HepG2 (cell line): ENCODE data around the gene TRIM15. TPM values are rescaled to one million over a fixed set of nuclear protein-coding genes. Genes with fewer than 3 reads are reported as not detected.

Experiments
- HDAC1 ChIP-seq: sonication (generic); formaldehyde crosslinking; IDR thresholded peaks from 2 replicates; pipeline ENCODE4 v1.5.1; 2020; ENCODE audit warnings: mild to moderate bottlenecking, missing genetic modification reagents
- HIC2 ChIP-seq: sonication (generic); formaldehyde crosslinking; IDR thresholded peaks from 2 replicates; pipeline ENCODE4 v1.9.0; 2022; ENCODE audit warnings: low read depth, missing genetic modification reagents
- HINFP ChIP-seq: sonication (generic); formaldehyde crosslinking; IDR thresholded peaks from 2 replicates; pipeline ENCODE4 v1.4.0; 2020; ENCODE audit warnings: low read depth, mild to moderate bottlenecking, missing genetic modification reagents
- IKZF5 ChIP-seq: IDR thresholded peaks from 2 replicates; pipeline ENCODE4 v1.6.1; 2018; ENCODE audit warnings: missing genetic modification reagents, mild to moderate bottlenecking, missing compliant biosample characterization
- NFKB2 ChIP-seq: sonication (generic); formaldehyde crosslinking; IDR thresholded peaks from 2 replicates; pipeline ENCODE4 v1.4.0; 2020; ENCODE audit warnings: missing genetic modification reagents, borderline replicate concordance
- PRMT3 ChIP-seq: sonication (generic); formaldehyde crosslinking; IDR thresholded peaks from 2 replicates; pipeline ENCODE4 v1.8.1; 2022; ENCODE audit warnings: low read depth, mild to moderate bottlenecking, moderate library complexity, missing genetic modification reagents, borderline replicate concordance
- SMARCC2 ChIP-seq: fragments of 450-650 bp; IDR thresholded peaks from 2 replicates; pipeline ENCODE4 v1.6.1; 2017; ENCODE audit warnings: antibody characterized with exemption, mild to moderate bottlenecking
- SRSF1 ChIP-seq: fragments of 200-400 bp; formaldehyde crosslinking; optimal IDR thresholded peaks from 2 replicates; pipeline ENCODE3; 2017; ENCODE audit warnings: mild to moderate bottlenecking, low read depth, low read length, moderate library complexity
- SRY ChIP-seq: sonication (generic); formaldehyde crosslinking; IDR thresholded peaks from 2 replicates; pipeline ENCODE4 v1.8.0; 2022; ENCODE audit warnings: mild to moderate bottlenecking, missing genetic modification reagents
- USF2 ChIP-seq, 2 experiments: sonication (generic) in 1 of 2; formaldehyde crosslinking in 1 of 2; IDR thresholded peaks; 2 replicates each; pipeline versions ENCODE4 v1.5.1 to v1.6.1; 2011 to 2020; ENCODE audit warnings: borderline replicate concordance in 1 of 2, low read depth in 1 of 2, low read length in 1 of 2, mild to moderate bottlenecking in 1 of 2, missing genetic modification reagents in 1 of 2, moderate library complexity in 1 of 2
- ZBTB4 ChIP-seq: sonication (generic); formaldehyde crosslinking; IDR thresholded peaks from 2 replicates; pipeline ENCODE4 v1.4.0; 2020; ENCODE audit warnings: missing genetic modification reagents, mild to moderate bottlenecking, borderline replicate concordance
- ZFX ChIP-seq: sonication (generic); formaldehyde crosslinking; IDR thresholded peaks from 2 replicates; pipeline ENCODE4 v1.4.0; 2020; ENCODE audit warnings: mild to moderate bottlenecking, low read depth, missing genetic modification reagents, moderate library complexity
- ZNF264 ChIP-seq: sonication (generic); formaldehyde crosslinking; IDR thresholded peaks from 2 replicates; pipeline ENCODE4 v1.4.0; 2020; ENCODE audit warnings: missing genetic modification reagents
- ZNF556 ChIP-seq: sonication (generic); formaldehyde crosslinking; IDR thresholded peaks from 2 replicates; pipeline ENCODE4 v1.4.0; 2020; ENCODE audit warnings: mild to moderate bottlenecking, missing genetic modification reagents, borderline replicate concordance
- ZNF567 ChIP-seq: sonication (generic); formaldehyde crosslinking; IDR thresholded peaks from 2 replicates; pipeline ENCODE4 v1.8.1; 2023; ENCODE audit warnings: mild to moderate bottlenecking, missing genetic modification reagents, borderline replicate concordance
- polyA plus RNA-seq, 8 experiments: library from polyadenylated mRNA; depleted of rRNA in 3 of 8; stranded (reverse) in 7 of 8; unstranded in 1 of 8; fragments of >200 nt; fragmentation: Illumina TruSeq in 4 of 8; extraction: Trizol in 4 of 8; gene quantifications; 2 replicates each; pipeline versions ENCODE4 v1.2.1 to v1.2.3, GENCODE V29; 2011 to 2016; ENCODE audit warnings: low read depth in 4 of 8, missing spikeins in 1 of 8, mixed read lengths in 1 of 8; ENCODE audit not compliant: insufficient read depth in 1 of 8
- total RNA-seq, 5 experiments: library from RNA; depleted of rRNA; stranded (reverse); fragments of >200 nt; fragmentation: Illumina TruSeq; extraction: Trizol; gene quantifications; 2 replicates each; pipeline ENCODE4 v1.2.3, GENCODE V29; 2016; ENCODE audit warnings: low read depth in 1 of 5

TRIM15 gene
- total and polyA plus RNA-seq, 2 of the 13 experiments (the other 11 are each of a cell fraction or from before 2014, with no cell fraction given), result 35.1 to 38.2 TPM

- TF ChIP-seq ZFX (peak; percentile 78), USF2 (IDR thresholded peaks at IDR 0.05; ENCODE audit: low read depth, low read length) (no peak), USF2 (CRISPR knock-in tag; IDR thresholded peaks at IDR 0.05; ENCODE audit: borderline replicate concordance) (0 out of 2 replicates have a peak, but pooled peaks have one; percentile 21), NFKB2 (CRISPR knock-in tag) (peak; percentile 52; the same call in 1 of the 2 replicates), ZBTB4 (CRISPR knock-in tag) (no peak), ZNF264 (CRISPR knock-in tag) (peak; percentile 54), PRMT3 (0 out of 2 replicates have a peak, but pooled peaks have one; percentile 20), ZNF567 (peak; percentile 97), HINFP (CRISPR knock-in tag) (peak; percentile 73), HIC2 (CRISPR knock-in tag) (peak; percentile 81; the same call in 1 of the 2 replicates), IKZF5 (peak; percentile 81), HDAC1 (CRISPR knock-in tag) (peak; percentile 89), SMARCC2 (no peak), SRSF1 (peak; percentile 48), ZNF556 (CRISPR knock-in tag) (peak; percentile 84), SRY (CRISPR knock-in tag) (peak; percentile 88)
Measured at GRCh38 chr6:30163090-30163917, at the start of gene TRIM15 (continued).
